ENCODE measurements around the gene PIK3C3.
"Not testable (repeated sequence)": the region's sequence is repeated elsewhere in the genome, so short reads cannot be mapped to it uniquely, and the experiment has no call there.

Gene PIK3C3

DNA sequence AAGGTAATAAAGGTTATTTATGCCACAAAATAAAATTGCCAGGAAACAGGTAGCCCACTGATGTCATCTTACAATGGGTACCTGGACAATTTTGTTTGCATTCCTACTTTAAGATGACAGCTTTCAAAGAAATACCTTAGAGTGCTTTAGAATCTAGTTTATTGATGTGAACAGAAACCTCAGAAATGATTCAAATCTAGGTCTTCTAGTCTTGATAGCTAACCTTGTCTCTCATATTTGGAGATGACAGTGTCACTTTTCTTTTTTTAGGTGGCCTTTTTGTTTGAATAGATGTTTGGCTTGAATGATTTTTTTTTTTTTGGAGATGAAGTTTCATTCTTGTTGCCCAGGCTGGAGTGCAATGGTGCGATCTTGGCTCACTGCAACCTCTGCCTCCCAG lies 69.1 kb downstream of the PIK3C3 start:
- no peak for DNase-seq (ENCODE audit: low read depth in 2 of 2)

DNA sequence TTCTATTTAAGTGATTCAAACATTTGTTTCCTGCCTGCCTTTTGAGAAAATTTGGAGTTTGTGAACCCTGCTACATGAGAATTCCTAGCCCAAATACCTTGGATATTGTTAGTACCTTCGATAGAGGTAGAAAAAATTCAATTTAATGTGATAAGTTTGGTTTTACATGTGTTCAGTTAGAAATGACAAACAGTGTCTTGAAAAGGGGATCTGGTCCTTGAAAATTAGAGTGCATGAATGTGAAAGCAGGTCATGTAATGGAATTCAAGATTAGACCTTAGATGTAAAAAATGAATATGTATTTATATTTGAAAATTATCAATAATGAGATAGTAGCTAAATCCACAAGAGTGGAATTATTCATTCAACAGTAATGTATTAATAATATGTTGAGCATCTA lies 70.5 kb downstream of the PIK3C3 start:
- DNase-seq (ENCODE audit: low read depth in 2 of 2) = no peak

- no peak for DNase-seq (ENCODE audit: low read depth in 2 of 2)
Measured at GRCh38 chr18:42025974-42026625, 71.1 kb downstream of the PIK3C3 start.

GRCh38 chr18:42028247-42028832 lies 73.3 kb downstream of the PIK3C3 start:
- no peak for DNase-seq (ENCODE audit: low read depth in 2 of 2)

DNA sequence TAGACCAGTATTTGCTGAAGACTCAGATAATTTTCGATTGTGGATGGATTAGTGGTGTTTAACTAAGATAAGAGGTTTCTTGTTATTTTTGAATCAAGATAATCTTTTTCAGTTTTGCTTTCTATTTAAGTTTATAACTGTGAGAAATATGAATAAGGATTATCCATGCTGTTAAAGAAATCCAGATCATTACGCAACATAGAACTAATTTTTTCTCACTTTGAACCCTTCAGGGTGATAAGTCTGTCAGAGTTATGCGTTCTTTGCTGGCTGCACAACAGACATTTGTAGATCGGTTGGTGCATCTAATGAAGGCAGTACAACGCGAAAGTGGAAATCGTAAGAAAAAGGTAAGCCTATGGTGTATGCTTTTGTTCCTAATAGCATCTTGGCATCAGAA lies 74.1 kb downstream of the PIK3C3 start:
- no peak for DNase-seq (ENCODE audit: low read depth in 2 of 2)

DNA sequence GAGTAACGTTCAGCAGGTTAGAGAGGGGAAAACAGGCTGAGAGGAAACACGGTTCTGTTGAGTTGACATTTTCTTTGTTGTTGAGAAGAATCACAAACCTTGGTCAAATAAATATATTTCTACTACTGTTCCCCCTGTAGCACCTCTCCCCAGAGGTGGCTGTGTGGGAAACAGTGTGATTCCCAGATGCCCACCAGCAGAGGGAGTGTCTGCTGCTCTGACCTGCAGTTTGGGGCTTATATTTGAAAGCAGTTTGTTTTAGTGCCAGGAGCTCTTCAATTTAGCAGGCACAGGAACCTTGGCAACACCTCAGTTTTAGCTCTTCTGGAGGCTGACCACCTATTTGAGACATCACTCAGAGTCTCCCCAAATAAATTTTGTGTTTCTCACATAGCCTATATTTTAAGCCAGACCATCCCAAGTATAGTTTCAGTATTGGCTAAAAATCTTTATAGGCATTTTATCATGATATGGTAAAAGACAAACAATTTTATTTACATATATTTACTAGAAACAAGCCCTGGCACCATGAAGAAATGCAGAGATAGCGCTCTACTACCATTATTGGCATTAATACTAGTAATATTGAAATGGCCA lies 75.7 kb downstream of the PIK3C3 start:
- no peak for DNase-seq (ENCODE audit: low read depth in 2 of 2)

- no peak for DNase-seq (ENCODE audit: low read depth in 2 of 2)
Measured at GRCh38 chr18:42032447-42032846, 77.4 kb downstream of the PIK3C3 start.

DNA sequence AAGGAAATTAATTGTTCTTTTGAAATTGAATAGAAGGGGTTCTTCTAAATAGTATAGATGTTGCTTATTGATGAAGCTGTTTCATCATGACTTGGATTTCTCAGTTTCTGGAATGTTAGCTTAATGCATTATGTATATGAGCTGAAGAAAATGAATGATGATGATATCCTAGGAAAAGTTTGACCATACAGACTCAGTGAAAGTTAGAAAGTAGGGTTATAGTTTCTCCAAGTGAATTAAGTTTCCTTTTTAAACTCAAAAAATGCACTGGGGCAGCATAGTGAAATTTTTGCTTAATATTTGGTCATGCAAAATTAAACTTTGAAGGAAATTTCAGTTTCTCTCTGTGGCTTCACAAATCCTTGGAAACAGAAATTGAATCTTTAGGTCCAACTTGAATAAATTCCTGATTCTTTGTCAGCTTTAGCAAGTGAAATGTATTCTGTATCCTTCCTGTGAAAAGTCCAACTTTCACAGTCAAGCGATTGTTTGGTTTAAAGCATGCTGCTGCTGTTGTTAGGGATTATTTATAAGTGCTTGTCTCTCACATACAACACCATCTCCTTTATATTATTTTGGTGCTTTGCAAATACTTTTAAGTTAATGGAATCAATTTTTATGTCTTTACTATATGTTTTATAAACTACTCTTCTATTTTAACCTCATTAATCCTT lies 78.2 kb downstream of the PIK3C3 start:
- no peak for DNase-seq (ENCODE audit: low read depth in 2 of 2)

DNA sequence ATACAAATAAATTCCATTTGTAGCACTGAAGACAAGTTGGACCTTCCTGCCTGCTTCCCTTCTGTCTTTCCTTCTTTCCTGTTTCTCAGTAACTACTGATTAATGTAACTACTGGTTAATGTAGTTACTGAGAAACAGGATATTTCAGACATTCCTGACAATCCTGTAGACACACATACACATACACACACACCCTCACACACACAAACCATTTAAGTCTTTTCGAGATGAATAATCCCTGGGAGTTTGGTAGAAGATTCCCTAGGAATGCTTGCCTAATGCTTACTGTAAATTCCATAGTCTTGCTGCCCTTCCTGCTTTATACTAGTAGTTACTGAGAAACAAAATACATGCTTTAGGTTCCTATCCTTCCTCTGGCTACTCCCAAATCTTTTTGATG lies 83.9 kb downstream of the PIK3C3 start:
- DNase-seq (ENCODE audit: low read depth in 2 of 2) = no peak

DNA sequence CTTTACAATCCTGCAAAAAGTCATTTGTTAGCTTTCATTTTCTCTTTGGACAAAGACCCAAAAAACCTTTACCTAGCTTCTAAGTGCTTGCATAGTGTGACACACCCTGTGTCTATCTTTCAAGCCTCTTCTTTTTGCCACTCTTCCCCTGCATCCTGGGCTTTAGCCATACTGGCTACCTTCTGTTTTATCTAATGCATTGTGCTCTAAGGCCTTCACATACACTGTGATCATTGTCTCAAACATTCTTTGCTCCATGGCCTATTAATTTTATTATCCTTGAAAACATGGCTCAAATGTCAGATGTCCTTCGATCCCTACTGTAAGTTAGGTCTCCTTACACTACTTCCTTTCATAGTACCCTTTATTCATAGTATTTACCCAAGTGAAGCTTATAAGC lies 84.4 kb downstream of the PIK3C3 start:
- no peak for DNase-seq (ENCODE audit: low read depth in 2 of 2)

- no peak for DNase-seq (ENCODE audit: low read depth in 2 of 2)
Measured at GRCh38 chr18:42041793-42042192, 86.8 kb downstream of the PIK3C3 start.

DNA sequence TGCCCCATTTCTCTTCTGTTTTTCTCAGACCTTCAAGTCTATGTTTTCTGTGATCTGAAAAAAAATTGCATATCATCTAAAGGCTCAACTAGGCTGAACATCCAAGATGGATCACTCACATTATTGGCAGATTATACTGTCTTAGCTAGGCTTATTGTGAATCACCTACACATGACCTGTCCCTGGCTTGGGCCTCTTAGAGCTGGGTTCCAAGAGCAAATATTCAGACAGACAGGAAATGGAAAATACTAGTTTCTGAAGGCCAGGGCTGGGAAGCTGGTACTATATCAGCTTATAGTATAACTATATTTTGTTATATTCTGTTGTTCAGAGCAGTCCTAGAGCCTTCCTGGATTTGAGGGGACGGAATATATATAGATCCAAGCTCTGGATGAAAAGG lies 90.3 kb downstream of the PIK3C3 start:
- DNase-seq (ENCODE audit: low read depth in 2 of 2) = no peak

DNA sequence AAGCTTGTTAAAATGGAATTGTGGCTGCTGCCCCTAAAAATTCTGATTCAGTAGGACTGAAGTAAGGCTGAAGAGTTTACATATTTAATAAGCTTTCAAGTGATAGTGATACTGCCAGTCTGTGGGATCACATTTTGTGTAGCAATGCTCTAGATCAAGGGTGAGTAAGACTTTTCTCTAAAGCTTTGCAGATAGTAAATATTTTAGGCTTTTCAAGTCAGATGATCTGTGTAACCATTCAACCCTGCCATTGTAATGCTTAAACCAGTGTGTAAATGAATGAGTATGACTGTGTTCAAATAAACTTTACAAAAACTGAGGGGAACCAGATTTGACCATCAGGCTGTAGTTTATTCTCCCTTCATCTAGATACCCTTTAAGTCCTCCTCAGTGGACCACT lies 92.7 kb downstream of the PIK3C3 start:
- no peak for DNase-seq (ENCODE audit: low read depth in 2 of 2)

DNA sequence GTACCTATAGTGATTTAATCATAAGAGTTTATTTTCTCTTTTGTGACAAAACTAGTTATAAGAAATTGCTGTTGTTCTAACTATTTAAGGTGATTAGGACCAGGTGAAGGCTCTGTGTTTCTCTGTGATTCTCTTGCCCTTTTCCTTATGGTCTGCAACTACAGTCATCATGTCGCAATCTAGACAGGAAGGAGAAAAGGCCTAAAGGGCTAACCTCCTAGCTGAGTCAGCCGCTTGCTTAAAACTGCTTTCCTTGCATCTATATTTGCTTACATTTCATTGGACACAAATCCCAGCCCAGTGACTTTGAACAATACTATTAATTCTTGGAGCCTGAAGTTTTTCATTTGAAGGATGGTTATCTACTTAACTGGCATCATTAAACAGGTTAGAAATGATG lies 93.1 kb downstream of the PIK3C3 start:
- no peak for DNase-seq (ENCODE audit: low read depth in 2 of 2)

DNA sequence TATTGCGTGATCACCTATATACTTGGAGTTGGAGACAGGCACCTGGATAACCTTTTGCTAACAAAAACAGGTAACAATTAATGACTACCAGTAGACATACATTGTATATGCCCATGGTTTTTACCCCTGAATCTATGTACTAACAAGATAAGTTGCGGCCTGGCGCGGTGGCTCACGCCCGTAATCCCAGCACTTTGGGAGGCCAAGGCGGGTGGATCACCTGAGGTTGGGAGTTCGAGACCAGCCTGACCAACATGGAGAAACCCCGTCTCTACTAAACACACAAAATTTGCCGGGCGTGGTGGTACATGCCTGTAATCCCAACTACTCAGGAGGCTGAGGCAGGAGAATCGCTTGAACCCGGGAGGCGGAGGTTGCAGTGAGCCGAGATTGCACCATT lies 94.5 kb downstream of the PIK3C3 start:
- DNase-seq (ENCODE audit: low read depth in 2 of 2) = not testable (repeated sequence)

DNA sequence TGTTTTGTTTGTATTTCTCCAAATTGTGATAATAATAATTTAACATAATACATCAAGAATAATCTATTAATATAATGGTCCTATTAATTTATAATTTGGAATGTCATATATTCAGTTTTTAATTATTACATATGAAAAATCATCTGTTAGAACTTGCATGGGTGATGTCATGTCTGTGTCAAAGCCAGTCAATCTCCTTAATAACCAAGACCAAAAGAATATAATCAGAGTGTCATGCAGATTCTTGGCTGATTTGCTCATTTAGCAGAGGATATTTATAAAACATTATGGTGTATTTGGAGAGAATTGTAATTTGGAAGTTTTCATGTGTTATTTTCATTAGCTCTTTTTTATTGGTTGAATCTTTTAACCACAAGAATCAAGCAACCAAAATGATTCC lies 96.4 kb downstream of the PIK3C3 start:
- DNase-seq (ENCODE audit: low read depth in 2 of 2) = no peak

GRCh38 chr18:42052122-42052708 lies 97.2 kb downstream of the PIK3C3 start:
- DNase-seq (ENCODE audit: low read depth in 2 of 2) = no peak

DNA sequence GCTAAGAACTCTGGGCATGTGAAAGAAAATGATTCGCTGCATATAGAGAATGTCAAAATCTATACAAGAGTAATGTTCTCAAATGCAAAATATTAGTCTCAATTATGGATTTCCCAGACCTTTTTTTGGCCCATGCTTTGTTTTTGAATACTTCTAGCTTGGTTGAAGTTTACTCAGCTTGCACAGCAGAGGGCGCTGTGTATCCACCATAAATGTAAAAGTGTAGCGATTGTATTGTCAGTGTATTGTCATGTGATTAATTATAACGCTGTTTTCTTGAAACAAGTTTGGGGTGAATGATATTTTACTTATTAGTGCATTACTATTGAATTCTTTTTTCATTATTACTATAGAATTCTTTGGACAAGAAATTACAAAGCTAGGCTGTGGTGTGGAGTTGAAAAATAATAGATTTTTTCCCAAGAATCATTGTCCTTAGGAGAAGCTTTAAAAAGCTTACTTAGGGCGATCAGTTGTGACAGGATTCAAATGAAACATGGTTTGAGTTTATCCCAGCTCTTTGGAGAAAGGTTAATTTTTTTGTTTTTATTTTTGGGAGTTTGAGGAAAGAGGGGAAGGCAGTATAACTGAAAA lies 98.3 kb downstream of the PIK3C3 start:
- peak; percentile 14 to 30 for DNase-seq (ENCODE audit: low read depth in 2 of 2)

DNA sequence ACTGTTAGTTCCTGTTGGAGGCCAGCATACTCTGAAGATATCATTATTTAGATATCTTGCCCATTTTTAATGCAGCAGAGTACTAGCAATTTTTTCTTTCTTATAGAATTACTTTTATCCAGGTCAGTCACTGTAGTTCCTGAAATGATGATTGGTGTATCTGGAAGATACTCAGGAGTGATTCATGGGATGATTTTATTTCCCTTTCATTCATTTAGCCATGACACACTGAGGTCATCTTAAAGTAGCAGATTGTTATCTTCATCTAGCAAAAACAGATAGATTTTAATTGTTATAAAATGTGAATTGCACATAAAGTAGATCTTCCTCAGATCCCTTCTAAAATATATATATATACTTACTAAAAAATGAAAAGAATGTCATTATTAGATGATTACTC lies 109.1 kb downstream of the PIK3C3 start:
- no peak for DNase-seq (ENCODE audit: low read depth in 2 of 2)

DNA sequence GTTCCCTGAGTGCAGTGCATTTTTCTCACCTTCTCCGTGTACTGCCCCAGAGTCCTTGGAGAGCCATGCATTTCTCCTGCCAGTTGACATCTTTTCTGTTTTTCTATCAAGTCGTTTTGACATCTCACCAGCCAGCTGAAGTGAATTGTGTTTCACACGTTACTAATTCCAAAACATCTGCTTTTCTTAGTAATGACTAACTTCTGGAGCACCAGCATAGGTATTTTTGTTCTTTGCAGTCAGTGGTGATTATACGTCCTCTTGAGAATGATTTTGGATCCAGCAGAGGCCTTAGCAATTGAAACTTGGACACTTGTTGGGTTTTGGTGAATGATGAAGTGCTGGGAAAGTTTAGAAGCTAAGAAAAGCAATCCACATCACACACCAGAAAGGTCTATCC lies 112.5 kb downstream of the PIK3C3 start:
- no peak for DNase-seq (ENCODE audit: low read depth in 2 of 2)

- DNase-seq (ENCODE audit: low read depth in 2 of 2) = no peak
Measured at GRCh38 chr18:42068030-42068429, 113.0 kb downstream of the PIK3C3 start.

DNA sequence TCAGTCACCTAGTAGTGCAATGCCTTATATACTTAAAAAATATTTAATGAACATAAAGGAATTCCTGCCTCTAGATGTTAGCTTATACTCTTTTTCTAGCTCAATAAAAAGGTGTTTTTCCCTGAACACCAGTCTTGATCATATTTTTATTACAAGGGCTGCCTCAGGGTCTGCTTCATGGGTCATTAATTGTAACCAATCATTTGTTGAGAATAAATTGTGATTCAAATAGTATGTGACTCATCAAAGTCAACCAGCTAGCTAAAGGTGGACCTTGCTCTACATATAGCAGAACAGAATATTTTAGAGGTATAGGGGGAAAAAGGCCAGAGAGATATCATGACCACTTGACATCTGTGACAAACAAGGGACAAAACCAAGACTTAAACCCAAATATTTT lies 114.0 kb downstream of the PIK3C3 start:
- DNase-seq (ENCODE audit: low read depth in 2 of 2) = no peak

Measured in stimulated activated CD8-positive, alpha-beta memory T cell treated with anti-CD3 and anti-CD28 coated beads, Interleukin-2, amount 100 ng/mL, for 1 hour (primary cell).